ENCODE results near the gene ZNF575.

DNA sequence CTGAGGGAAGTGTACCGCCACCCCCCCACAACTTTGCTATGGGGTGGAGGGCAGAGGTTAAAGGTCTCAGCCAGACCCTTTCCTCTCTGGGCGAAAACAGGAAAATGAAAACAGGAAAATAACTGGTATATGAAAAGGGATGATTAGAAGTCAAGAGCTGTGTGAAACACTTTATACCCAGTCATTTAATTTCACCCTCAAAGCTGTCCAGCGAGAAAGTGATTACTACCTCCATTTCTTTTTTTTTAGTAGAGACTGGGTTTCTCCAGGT is 27.9 kb upstream of the ZNF575 start:
- no peak for TF ChIP-seq POLR2A (IDR thresholded peaks at IDR 0.05)
- TF ChIP-seq, protein P1, sequence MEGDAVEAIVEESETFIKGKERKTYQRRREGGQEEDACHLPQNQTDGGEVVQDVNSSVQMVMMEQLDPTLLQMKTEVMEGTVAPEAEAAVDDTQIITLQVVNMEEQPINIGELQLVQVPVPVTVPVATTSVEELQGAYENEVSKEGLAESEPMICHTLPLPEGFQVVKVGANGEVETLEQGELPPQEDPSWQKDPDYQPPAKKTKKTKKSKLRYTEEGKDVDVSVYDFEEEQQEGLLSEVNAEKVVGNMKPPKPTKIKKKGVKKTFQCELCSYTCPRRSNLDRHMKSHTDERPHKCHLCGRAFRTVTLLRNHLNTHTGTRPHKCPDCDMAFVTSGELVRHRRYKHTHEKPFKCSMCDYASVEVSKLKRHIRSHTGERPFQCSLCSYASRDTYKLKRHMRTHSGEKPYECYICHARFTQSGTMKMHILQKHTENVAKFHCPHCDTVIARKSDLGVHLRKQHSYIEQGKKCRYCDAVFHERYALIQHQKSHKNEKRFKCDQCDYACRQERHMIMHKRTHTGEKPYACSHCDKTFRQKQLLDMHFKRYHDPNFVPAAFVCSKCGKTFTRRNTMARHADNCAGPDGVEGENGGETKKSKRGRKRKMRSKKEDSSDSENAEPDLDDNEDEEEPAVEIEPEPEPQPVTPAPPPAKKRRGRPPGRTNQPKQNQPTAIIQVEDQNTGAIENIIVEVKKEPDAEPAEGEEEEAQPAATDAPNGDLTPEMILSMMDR (IDR thresholded peaks at IDR 0.05) = no peak

Measured in uterus (tissue), 2 donors.